ENCODE measurements around the gene RBM4B.

Gene RBM4B

GRCh38 chr11:66624450-66624849, 53.2 kb downstream of the RBM4B start:
- TF ChIP-seq CTCF (IDR thresholded peaks at IDR 0.05), result no peak

- TF ChIP-seq CTCF (IDR thresholded peaks at IDR 0.05), result no peak
Measured at GRCh38 chr11:66619080-66619554, 58.6 kb downstream of the RBM4B start.

- no peak for TF ChIP-seq CTCF (IDR thresholded peaks at IDR 0.05)
Measured at GRCh38 chr11:66617155-66617834, 60.4 kb downstream of the RBM4B start.

GRCh38 chr11:66616379-66617154, 61.1 kb downstream of the RBM4B start, which contains the start of gene RBM14:
Gene RBM14 (plus strand): TSS chr11:66616630. CDS start chr11:66616721, 91 bp downstream.
- TF ChIP-seq CTCF (IDR thresholded peaks at IDR 0.05), result no peak
